Measurements from ENCODE around the gene FANCD2.
"Not testable (repeated sequence)": the region's sequence is repeated elsewhere in the genome, so short reads cannot be mapped to it uniquely, and the experiment has no call there.

FANCD2 gene

GRCh38 chr3:10088256-10088655, 62.0 kb downstream of the FANCD2 start:
- Histone ChIP-seq H3K4me3 (ENCODE audit: low read depth, low read length) (no peak overlapping the region), H3K27me3 (ENCODE audit: insufficient read depth, low read depth, severe bottlenecking) (no peaks in the 10 kb centered on the region), H3K9me3 (ENCODE audit: severe bottlenecking) (no peaks in the 10 kb centered on the region), H3K36me3 (peaks cover 46% of the 10 kb centered on the region), H3K27ac (no peak overlapping the region)
- TF ChIP-seq, protein P1, sequence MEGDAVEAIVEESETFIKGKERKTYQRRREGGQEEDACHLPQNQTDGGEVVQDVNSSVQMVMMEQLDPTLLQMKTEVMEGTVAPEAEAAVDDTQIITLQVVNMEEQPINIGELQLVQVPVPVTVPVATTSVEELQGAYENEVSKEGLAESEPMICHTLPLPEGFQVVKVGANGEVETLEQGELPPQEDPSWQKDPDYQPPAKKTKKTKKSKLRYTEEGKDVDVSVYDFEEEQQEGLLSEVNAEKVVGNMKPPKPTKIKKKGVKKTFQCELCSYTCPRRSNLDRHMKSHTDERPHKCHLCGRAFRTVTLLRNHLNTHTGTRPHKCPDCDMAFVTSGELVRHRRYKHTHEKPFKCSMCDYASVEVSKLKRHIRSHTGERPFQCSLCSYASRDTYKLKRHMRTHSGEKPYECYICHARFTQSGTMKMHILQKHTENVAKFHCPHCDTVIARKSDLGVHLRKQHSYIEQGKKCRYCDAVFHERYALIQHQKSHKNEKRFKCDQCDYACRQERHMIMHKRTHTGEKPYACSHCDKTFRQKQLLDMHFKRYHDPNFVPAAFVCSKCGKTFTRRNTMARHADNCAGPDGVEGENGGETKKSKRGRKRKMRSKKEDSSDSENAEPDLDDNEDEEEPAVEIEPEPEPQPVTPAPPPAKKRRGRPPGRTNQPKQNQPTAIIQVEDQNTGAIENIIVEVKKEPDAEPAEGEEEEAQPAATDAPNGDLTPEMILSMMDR (IDR thresholded peaks at IDR 0.05; ENCODE audit: low read depth, low read length): no peak
- DNase-seq: no peak

- DNase-seq: no peak
- Histone ChIP-seq H3K27ac (no peak overlapping the region), H3K4me3 (ENCODE audit: low read depth, low read length) (no peak overlapping the region), H3K27me3 (ENCODE audit: insufficient read depth, low read depth, severe bottlenecking) (no peaks in the 10 kb centered on the region), H3K9me3 (ENCODE audit: severe bottlenecking) (no peaks in the 10 kb centered on the region), H3K36me3 (peaks cover 37% of the 10 kb centered on the region)
- TF ChIP-seq, protein P1 (IDR thresholded peaks at IDR 0.05; ENCODE audit: low read depth, low read length): no peak
Measured at GRCh38 chr3:10090179-10090578, 63.9 kb downstream of the FANCD2 start.

DNA sequence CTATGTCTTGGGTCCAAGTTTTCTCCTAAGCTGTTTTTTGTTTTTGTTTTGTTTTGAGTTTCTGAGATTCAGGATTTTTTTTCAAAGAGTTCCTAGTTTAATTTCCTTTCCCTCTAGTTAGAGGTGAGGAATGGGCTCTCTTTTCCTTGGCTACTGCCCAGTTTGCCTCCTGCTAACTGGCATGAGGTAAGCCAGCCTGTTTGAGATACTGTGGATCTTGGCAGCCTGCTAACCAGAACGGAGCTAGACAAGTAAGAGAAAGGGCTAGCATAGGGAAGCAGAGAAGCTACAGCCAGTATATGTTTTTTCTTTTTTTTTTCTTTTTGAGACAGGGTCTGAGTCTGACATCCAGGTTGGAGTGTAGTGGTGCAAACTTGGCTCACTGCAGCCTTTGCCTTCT, 64.5 kb downstream of the FANCD2 start:
- peaks cover 37% of the 10 kb centered on the region for H3K36me3 ChIP-seq
- not testable (repeated sequence) for H3K27ac ChIP-seq; H3K27me3 ChIP-seq (ENCODE audit: insufficient read depth, low read depth, severe bottlenecking); DNase-seq; H3K4me3 ChIP-seq (ENCODE audit: low read depth, low read length); H3K9me3 ChIP-seq (ENCODE audit: severe bottlenecking)

DNA sequence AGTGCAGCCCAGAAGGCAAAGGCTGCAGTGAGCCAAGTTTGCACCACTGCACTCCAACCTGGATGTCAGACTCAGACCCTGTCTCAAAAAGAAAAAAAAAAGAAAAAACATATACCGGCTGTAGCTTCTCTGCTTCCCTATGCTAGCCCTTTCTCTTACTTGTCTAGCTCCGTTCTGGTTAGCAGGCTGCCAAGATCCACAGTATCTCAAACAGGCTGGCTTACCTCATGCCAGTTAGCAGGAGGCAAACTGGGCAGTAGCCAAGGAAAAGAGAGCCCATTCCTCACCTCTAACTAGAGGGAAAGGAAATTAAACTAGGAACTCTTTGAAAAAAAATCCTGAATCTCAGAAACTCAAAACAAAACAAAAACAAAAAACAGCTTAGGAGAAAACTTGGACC, 65.2 kb downstream of the FANCD2 start:
- DNase-seq; H3K27me3 ChIP-seq (ENCODE audit: insufficient read depth, low read depth, severe bottlenecking); H3K27ac ChIP-seq; H3K9me3 ChIP-seq (ENCODE audit: severe bottlenecking); H3K4me3 ChIP-seq (ENCODE audit: low read depth, low read length): not testable (repeated sequence)
- peaks cover 32% of the 10 kb centered on the region for H3K36me3 ChIP-seq

GRCh38 chr3:10093678-10094077, 67.4 kb downstream of the FANCD2 start:
- Histone ChIP-seq H3K36me3 (peaks cover 22% of the 10 kb centered on the region), H3K9me3 (ENCODE audit: severe bottlenecking) (no peaks in the 10 kb centered on the region), H3K27me3 (ENCODE audit: insufficient read depth, low read depth, severe bottlenecking) (no peaks in the 10 kb centered on the region), H3K27ac (peak overlapping the region; percentile 82), H3K4me3 (ENCODE audit: low read depth, low read length) (no peak overlapping the region)
- TF ChIP-seq, protein P1 (IDR thresholded peaks at IDR 0.05; ENCODE audit: low read depth, low read length): no peak
- DNase-seq: no peak

- TF ChIP-seq, protein P1 (IDR thresholded peaks at IDR 0.05; ENCODE audit: low read depth, low read length): no peak
- no peaks in the 10 kb centered on the region for H3K9me3 ChIP-seq (ENCODE audit: severe bottlenecking)
- no peak overlapping the region for H3K4me3 ChIP-seq (ENCODE audit: low read depth, low read length)
- H3K36me3 ChIP-seq: peaks cover 6% of the 10 kb centered on the region
- no peaks in the 10 kb centered on the region for H3K27me3 ChIP-seq (ENCODE audit: insufficient read depth, low read depth, severe bottlenecking)
- no peak overlapping the region for H3K27ac ChIP-seq
- DNase-seq: no peak
Measured at GRCh38 chr3:10099041-10099440, 72.8 kb downstream of the FANCD2 start.

DNA sequence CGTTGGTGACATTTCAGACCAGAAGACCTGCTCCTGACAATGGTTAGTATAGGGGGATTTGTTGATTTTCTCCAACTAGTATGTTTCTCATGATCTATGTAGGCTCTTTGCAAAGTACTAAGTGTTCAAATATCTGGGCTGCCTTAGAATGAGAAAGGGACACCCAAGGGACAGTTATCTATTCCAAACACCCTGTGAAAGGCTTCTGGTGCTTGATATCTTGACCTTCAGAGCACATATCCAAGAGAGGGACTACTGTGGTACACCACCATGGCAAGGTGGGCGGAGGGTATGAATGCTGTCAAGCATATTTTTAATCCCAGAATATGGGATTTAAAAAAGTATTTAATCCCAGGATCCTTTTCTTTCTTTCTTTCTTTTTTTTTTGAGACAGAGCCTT, 80.7 kb downstream of the FANCD2 start:
- Histone ChIP-seq H3K27ac (no peak overlapping the region), H3K27me3 (ENCODE audit: insufficient read depth, low read depth, severe bottlenecking) (no peaks in the 10 kb centered on the region), H3K36me3 (no peaks in the 10 kb centered on the region), H3K4me3 (ENCODE audit: low read depth, low read length) (no peak overlapping the region), H3K9me3 (ENCODE audit: severe bottlenecking) (no peaks in the 10 kb centered on the region)
- no peak for DNase-seq
- TF ChIP-seq, protein P1 (IDR thresholded peaks at IDR 0.05; ENCODE audit: low read depth, low read length): no peak
